Measurements from ENCODE around the gene DYRK1B. TPM values are rescaled to one million over a fixed set of nuclear protein-coding genes. Genes with fewer than 3 reads are reported as not detected.
"Not testable (repeated sequence)": the region's sequence is repeated elsewhere in the genome, so short reads cannot be mapped to it uniquely, and the experiment has no call there.

The DYRK1B gene
- 16.7 TPM for total RNA-seq

DNA sequence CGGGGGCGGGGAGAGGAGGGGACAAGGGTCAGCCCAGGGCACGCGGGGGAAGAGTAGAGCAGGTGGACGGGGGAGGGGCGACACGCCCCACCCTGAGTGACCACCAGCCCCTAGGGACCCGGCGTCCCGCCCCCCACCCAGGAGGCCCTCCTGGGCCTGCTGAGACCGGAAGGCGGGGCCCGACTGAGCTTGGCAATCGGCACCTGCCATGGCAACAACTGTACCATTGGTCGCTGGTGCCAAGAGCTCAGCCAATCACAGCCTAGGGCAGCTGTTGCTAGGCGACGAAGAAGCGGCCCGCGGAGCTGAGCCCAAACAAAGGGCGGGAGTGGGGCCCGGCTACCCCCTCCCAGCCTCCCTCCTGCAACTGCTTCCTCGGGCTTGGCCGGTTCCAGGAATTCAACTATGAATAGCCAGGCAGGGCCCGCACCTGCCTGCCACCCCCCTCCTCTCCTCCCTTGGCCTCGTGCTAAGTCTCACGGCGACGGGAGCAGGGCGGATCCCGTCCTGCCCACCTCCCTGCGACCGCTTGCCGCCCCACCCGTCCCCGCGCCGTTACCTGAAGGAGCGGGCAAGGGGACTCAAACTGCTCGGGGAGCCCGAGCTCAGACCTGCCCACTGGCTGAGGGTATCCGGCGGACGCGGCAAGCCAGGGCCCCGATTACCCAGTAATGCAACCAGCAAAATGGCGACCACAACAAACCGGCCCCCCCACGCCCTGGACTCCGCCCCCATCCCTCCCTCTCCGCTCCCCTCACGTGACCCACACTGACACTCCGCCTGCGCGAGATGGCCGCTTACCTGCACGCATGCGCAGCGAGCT, at the start of gene DYRK1B:
TSS of gene DYRK1B (minus strand) at position 699 of the 823 bp plus-strand sequence. CDS start 2,295 bp downstream, outside the sequence.
- peak; percentile 95 for DNase-seq

DNA sequence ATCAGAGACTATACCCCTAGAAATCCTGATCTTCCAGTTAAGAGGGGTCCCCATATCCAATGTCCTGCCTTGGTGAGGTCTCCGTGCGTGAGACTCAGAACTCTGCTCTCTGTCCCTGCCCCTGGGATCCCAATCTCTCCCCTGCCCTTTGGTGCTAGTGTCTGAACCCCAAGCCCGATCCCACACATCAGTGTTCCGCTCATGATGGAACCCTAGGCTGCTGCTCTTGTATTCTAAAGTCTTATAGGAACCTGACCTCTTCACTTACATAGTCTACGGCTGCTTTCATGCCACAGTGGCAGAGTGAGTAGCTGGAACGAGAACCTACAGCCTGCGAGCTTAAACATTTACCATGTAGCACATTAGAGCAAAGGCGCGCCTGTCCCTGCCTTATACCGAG, 48.7 kb upstream of the DYRK1B start:
- DNase-seq, result not testable (repeated sequence)

DNA sequence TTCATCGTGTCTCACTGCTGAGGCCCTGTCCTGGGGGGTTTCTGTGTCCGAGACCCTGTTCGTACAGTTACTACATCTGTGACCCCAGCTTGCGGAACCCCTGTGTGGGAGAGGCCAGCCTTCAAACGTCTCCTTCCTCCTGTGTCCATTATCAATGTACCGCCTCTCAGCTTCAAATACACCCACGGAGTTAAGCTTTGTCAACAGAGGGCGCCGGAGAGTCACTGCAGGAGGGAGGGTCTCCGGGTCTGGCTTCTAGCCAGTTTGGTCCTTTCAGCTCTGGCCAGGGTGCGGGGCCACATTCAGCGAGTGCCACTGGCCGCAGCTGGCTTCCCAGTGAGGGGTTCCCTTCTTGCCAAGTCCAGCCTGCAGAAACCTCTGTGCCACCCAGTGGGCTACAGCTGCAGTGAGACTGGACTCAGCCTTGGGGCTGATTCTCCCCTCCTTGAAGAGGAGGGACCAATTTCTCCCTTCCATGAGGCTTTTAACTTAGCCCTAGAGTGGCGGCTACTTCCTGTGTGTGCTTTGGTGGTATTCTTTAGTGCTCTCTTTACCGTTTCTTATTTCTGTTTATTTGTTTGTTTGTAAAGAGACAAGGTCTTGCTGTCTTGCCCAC, 47.6 kb upstream of the DYRK1B start:
- not testable (repeated sequence) for DNase-seq

DNA sequence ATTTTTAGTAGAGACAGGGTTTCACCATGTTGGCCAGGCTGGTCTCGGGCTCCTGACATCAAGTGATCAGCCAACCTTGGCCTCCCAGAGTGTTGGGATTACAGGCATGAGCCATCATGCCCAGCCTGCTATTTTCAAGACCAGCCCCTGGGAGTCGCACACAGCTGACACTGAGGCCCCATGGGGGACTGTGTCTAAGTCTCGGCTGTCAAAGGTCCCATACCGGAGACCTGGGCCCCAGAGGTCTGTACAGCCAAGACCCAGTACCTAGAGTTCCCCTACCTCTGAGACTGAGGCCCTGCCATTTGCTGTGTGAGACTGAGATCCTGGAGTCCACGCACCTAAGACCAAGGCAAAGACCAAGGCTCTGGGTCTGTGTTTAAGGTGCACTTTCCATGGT, 46.3 kb upstream of the DYRK1B start:
- not testable (repeated sequence) for DNase-seq

DNA sequence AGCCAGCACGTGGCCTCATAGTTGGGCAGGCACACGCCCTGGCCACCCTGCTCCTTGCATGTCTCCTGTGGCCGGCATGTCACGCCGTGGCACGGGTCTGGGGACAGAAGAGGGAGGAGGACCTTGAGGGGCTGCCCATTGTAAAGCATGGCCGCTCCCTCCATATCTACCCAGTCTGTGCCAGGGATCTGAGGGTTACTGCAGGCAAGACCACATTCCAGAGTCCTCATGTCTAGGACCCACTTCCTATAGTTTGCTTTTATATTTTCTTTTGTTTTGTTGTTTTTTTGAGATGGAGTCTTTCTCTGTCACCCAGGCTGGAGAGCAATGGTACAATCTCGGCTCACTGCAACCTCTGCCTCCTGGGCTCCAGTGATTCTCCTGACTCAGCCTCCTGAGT, 45.8 kb upstream of the DYRK1B start:
- DNase-seq, result not testable (repeated sequence)

DNA sequence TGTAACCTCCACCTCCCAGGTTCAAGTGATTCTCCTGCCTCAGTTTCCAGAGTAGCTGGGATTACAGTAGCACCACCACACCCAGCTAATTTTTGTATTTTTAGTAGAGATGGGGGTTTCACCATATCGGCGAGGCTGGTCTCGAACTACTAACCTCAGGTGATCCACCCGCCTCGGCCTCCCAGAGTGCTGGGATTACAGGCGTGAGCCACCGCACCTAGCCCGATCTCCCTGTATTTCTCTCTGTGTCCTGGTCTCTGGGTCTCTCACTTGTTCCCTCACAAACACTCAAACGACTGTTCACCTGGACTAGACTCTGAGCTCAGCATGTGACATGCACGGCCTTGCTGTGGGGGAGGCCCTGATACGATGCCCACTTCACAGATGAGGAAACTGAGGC, 44.9 kb upstream of the DYRK1B start:
- DNase-seq, result not testable (repeated sequence)

GRCh38 chr19:39878398-39878797, 44.4 kb upstream of the DYRK1B start:
- DNase-seq, result no peak

DNA sequence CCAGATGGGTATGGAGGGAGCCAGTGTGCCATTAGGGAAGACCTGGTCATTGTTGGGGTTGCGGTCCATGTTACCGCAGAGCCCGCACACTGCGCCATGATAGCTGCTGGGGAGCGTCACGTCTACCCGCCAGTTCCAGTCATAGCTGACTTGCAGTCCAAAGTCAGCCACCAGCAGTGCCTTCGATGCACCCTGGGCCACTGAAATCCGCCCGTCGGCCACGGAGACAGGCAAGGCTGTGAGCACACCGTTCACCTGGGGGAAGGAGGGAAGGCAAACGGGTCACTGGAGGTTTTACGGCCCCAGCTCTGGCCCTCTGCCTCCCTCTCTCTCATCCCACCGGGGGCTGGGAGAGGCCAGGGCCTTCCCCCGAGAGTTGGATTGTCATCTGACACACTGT, 44.0 kb upstream of the DYRK1B start:
- not testable (repeated sequence) for DNase-seq

DNA sequence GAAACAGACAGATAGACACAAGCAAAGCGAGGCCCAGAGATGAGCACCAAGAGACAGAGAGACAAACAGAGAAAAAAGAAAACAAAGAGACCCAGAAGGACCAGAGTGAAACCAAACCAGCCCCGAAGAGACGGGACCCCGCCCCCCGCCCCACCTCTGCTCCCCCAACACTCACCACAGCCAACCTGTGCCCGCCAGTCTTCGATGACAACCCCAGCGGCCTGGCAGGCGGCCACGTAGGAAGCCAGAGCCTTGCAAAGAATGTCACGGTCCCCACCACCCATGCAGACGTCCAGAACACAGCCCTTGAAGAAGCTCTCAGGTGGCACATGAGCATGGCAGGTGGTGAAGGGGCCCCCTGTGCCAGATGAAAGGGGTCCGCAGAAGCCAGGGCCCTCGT, 43.5 kb upstream of the DYRK1B start:
- not testable (repeated sequence) for DNase-seq

DNA sequence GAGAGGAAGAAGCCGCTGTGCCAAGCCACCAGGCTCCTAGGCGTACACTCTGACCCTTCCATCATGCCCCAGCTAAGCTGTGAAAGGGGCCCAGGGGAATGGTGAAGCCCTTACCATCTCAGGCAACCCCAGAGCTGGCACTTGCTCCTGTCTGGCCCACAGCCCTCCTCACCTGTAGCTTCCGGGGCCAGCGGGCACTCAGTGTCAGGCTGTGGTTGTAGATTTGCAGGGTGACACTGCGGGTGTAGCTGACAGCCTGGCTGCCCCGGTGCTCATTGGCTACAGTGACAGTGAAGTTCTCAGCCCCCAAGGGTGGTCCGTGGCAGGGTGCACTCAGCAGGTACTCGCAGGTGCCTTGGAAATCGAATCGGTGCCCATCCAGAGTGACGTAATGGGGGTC, 42.5 kb upstream of the DYRK1B start:
- DNase-seq, result not testable (repeated sequence)

- not testable (repeated sequence) for DNase-seq
Measured at GRCh38 chr19:39875401-39875864, 41.5 kb upstream of the DYRK1B start.

DNA sequence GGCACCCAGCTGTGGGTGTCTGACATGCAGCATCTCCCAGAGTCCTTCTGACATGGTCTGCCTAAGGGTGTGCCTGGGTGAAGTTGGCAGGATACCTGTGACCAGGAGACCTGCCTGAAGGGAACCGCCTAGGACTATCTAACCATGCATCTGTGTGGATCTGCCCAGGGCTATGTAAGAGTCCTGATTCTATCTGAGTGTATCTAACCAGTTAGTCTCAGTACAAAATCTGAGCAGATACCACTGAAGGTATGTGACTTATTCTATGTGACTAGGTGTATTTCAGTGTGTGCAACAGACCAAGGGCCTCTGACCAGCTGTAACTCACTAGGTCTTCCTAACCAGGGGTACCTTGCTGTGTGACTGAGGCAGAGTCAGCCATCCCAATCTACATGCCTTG, 40.4 kb upstream of the DYRK1B start:
- DNase-seq, result no peak

DNA sequence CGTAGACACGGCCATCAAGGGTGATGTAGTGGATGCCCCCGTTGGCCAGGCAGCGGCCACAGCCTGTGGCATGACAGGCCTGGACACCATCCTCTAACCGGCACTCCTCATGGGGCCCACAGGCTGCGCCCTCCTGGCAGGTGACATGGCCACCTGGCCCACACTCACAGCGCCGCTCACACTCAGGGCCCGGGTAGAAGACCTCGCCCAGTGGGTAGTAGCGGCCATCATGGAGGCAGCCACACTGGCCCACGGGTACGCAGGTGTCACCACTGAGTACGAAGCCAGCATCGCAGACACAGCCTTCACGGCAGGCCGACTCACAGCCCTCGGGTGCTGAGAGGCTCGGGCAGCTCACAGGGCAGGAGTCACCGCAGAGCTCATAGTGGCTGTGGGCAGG, 39.4 kb upstream of the DYRK1B start:
- DNase-seq, result no peak

DNA sequence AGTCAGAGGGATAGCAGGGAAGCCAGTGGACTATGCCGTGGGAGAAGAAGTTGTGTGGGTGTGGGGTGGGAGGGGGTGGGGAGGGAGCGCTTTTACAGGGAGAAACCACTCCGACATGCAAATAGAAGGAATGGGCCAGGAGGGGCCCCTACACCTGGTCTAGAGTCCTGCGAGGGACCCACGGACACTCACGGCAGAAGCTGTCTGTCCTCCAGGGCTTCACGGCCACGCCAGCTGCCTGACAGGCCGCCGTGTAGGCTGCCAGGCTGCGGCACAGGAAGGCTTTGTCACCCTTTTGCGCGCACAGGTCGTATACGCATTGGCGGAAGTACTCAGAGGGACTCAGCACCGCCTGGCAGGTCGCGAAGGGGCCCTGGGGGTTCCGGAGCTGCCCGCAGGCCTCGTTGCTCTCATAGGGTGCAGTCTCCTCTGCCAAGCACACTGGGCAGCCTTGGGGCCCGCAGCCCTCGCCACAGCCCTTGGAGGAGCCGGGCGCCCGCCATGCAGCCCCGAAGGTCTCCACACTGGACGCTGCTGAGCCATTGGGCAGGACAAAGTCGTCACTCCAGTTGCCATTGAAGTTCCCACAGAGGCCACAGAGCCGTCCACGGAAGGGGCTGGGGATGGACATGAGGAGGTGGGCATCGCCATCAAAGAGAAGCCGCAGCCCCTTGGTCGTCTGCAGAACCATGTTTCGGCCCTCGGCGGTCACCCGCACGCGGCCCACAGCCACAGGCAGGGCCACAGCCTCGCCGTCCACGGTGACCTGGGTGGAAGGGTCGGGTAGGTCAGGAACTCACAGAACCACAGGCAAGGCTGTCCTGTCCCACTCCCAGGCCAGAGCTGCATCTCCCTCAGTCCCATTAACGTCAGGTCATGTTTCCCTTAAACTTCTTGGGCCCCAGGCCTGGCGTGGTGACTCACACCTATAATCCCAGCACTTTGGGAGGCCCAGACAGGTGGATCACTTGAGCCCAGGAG, 38.2 kb upstream of the DYRK1B start:
- DNase-seq, result no peak

DNA sequence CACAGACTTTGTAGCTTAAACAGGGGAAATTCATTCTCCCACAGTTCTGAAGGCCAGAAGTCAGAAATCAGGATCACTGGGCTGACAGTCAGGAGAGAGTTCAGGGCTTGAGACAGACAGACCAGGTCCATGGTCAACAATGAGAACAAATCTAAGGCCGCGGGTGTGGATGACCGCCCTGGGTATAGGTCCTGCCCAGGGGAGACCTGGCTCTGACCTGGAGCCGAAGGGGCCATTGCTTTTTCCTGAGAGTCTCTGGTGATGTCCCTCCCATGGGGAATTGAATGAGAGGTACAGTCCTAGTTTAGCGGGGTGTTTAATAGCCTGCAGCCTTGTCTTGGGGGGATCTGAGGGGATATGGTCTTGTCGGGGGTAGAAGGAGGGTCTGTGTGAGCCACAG, 37.4 kb upstream of the DYRK1B start:
- DNase-seq, result no peak

GRCh38 chr19:39870171-39870971, 36.4 kb upstream of the DYRK1B start:
- DNase-seq, result no peak

GRCh38 chr19:39867952-39868351, 34.0 kb upstream of the DYRK1B start:
- no peak for DNase-seq

DNA sequence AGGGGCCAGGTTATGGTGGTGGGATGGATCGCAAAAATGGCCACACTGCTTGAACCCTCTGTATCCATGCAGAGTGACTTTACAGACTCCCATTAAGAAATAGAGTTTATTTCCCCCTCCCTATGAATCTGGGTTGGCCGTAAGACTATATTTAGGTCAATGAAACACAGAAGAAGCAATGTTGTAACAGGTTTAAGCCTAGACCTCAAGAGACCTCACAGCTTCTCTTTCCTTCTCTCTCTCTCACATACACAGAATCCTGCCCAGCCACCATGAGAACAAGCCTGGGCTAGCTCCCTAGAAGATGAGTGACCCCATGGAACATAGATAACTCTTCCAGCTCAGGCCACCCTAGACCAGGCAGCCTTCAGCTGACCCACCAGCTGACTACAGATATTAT, 33.2 kb upstream of the DYRK1B start:
- no peak for DNase-seq

DNA sequence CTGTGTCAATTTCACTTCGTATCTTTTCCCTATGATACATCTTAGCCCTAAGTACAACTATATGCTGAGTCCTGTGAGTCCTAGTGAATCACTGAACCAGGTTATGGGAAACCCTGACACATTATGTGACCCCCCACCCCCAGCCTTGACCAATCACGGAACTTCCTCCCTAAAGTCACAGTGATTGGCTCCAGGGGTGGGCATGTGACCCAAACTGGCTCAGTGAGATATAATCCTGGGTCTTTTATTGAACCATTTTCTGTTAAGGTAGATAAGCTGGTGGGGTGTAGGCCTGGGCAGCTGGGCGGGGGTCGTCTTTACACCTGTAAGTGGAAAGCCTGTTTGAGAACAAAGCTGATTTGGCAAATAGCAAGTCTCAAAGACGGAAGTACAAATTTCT, 32.0 kb upstream of the DYRK1B start:
- DNase-seq, result no peak

DNA sequence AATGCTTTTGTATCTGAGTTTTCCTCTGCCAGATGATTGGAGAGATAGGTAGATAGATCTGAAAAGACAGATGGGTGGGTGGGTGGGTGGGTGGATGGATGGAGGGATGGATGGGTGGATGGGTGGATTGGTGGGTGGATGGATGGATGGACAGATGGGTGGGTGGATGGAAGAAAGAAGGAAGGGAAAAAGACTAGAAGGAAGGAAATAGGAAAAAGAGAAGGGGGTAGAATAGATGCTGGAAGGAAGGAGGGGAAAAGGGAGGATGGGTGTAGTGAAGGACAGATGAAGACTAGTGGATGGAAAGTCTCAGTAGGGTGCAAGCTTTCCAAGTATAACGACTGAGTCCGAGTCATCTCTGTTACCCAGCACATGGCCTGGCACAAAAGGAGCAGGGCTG, 31.2 kb upstream of the DYRK1B start:
- DNase-seq, result no peak

GRCh38 chr19:39864118-39864517, 30.2 kb upstream of the DYRK1B start:
- DNase-seq, result no peak

- DNase-seq, result no peak
Measured at GRCh38 chr19:39858541-39858940, 24.6 kb upstream of the DYRK1B start.

Data from occipital lobe (tissue), 2 donors.